Measurements from ENCODE around the gene PHF21A. TPM values are rescaled to one million over a fixed set of nuclear protein-coding genes. Genes with fewer than 3 reads are reported as not detected.

The PHF21A gene
- total and polyA plus RNA-seq, 7 donors = 4.1 to 21.3 (median 17.2) TPM

- intact Hi-C loops (cut with DNase I) = loop anchor here (5.0 to 10.0 kb wide), 2 partner anchors 43 to 51 kb away; no protein-coding TSS in a partner anchor
- ATAC-seq (no peak), DNase-seq (no peak)
- no peak overlapping the region for H3K4me3 ChIP-seq
- H3K27ac ChIP-seq = no peak overlapping the region
- peaks cover 14% of the 10 kb centered on the region for H3K4me1 ChIP-seq
- no peaks in the 10 kb centered on the region for H3K27me3 ChIP-seq (ENCODE audit: insufficient read depth in 3 of 3, low read length in 2 of 3)
- TF ChIP-seq CTCF (IDR thresholded peaks at IDR 0.05) = no peak
- H3K9me3 ChIP-seq = no peaks in the 10 kb centered on the region
- WGBS, 3 donors = 82 to 85% (median 84%) methylated on average over 13 of the region's 13 CpGs
- peaks cover 3 to 58% of the 10 kb centered on the region in 2 donors for H3K36me3 ChIP-seq (ENCODE audit: insufficient read depth in 1 of 2, low read depth in 1 of 2)
Measured at GRCh38 chr11:45915446-45915845, 205.8 kb downstream of the PHF21A start.

GRCh38 chr11:45913942-45914635 is 207.2 kb downstream of the PHF21A start:
- no peak for ATAC-seq
- Histone ChIP-seq H3K4me1 (peaks cover 14% of the 10 kb centered on the region), H3K9me3 (no peaks in the 10 kb centered on the region), H3K4me3 (no peak overlapping the region), H3K36me3 (ENCODE audit: insufficient read depth in 1 of 2, low read depth in 1 of 2) (peaks cover 3 to 72% of the 10 kb centered on the region in 2 donors), H3K27me3 (ENCODE audit: insufficient read depth in 3 of 3, low read length in 2 of 3) (no peaks in the 10 kb centered on the region), H3K27ac (no peak overlapping the region)
- intact Hi-C loops (cut with DNase I) = loop anchor here in 1 of 2 donors (10.0 kb wide), 1 partner anchor 49 kb away; no protein-coding TSS in a partner anchor
- DNase-seq = no peak
- 85 to 93% (median 86%) methylated on average over 20 to 22 of the region's 22 CpGs for WGBS, 3 donors
- TF ChIP-seq CTCF (IDR thresholded peaks at IDR 0.05) = no peak

GRCh38 chr11:45913514-45913913 is 207.7 kb downstream of the PHF21A start:
- Histone ChIP-seq H3K9me3 (no peaks in the 10 kb centered on the region), H3K27ac (no peak overlapping the region), H3K36me3 (ENCODE audit: insufficient read depth in 1 of 2, low read depth in 1 of 2) (peaks cover 3 to 72% of the 10 kb centered on the region in 2 donors), H3K27me3 (ENCODE audit: insufficient read depth in 3 of 3, low read length in 2 of 3) (no peaks in the 10 kb centered on the region), H3K4me1 (peaks cover 14% of the 10 kb centered on the region), H3K4me3 (no peak overlapping the region)
- intact Hi-C loops (cut with DNase I) = loop anchor here in 1 of 2 donors (10.0 kb wide), 1 partner anchor 49 kb away; no protein-coding TSS in a partner anchor
- DNase-seq (no peak), ATAC-seq (no peak)
- 93 to 94% (median 94%) methylated on average over 19 of the region's 19 CpGs for WGBS, 3 donors
- no peak for TF ChIP-seq CTCF (IDR thresholded peaks at IDR 0.05)

GRCh38 chr11:45910623-45911022 is 210.6 kb downstream of the PHF21A start:
- H3K36me3 ChIP-seq (ENCODE audit: insufficient read depth in 1 of 2, low read depth in 1 of 2) = peaks cover 3 to 66% of the 10 kb centered on the region in 2 donors
- WGBS, 3 donors = 72 to 79% (median 74%) methylated on average over 9 of the region's 9 CpGs

More at GRCh38 chr11:45910623-45911022, 210.6 kb downstream of the PHF21A start:
- intact Hi-C loops (cut with DNase I) = loop anchor here in 1 of 2 donors (10.0 kb wide), 1 partner anchor 46 kb away; no protein-coding TSS in a partner anchor
- TF ChIP-seq CTCF (IDR thresholded peaks at IDR 0.05) = no peak
- H3K9me3 ChIP-seq = no peaks in the 10 kb centered on the region
- DNase-seq = no peak
- H3K27ac ChIP-seq = no peak overlapping the region
- no peak overlapping the region for H3K4me3 ChIP-seq
- no peak for ATAC-seq
- H3K4me1 ChIP-seq = no peaks in the 10 kb centered on the region
- H3K27me3 ChIP-seq (ENCODE audit: insufficient read depth in 3 of 3, low read length in 2 of 3) = no peaks in the 10 kb centered on the region

Measured in psoas muscle (tissue), 8 donors.